Stomach (tissue), 4 donors: ENCODE data around the gene PPP3R1.

Experiments
- EP300 ChIP-seq: sonication (generic); formaldehyde crosslinking; IDR thresholded peaks from one replicate; pipeline ENCODE4 v1.6.1; 2017; ENCODE audit warnings: antibody characterized with exemption
- POLR2A ChIP-seq, 4 donors: fragments of 450-650 bp; IDR thresholded peaks; one replicate each; pipeline ENCODE4 v1.6.1; 2016; ENCODE audit warnings: antibody characterized with exemption in 4 of 4, control low read depth in 2 of 4, mild to moderate bottlenecking in 1 of 4, moderate library complexity in 1 of 4
- POLR2AphosphoS5 ChIP-seq, 3 donors: sonication (generic); formaldehyde crosslinking; IDR thresholded peaks; one replicate each; pipeline ENCODE4 v1.6.1; 2016; ENCODE audit warnings: antibody characterized with exemption in 3 of 3
- TF ChIP-seq, protein P1 (sequence below), 7 experiments: fragments of 450-650 bp in 4 of 7; fragments of 200-600 bp in 3 of 7; sonication (generic) in 3 of 7; IDR thresholded peaks; one replicate each; pipeline ENCODE4 v1.5.1; 2016 to 2019; ENCODE audit warnings: antibody characterized with exemption in 7 of 7, control low read depth in 2 of 7, mild to moderate bottlenecking in 1 of 7

DNA sequence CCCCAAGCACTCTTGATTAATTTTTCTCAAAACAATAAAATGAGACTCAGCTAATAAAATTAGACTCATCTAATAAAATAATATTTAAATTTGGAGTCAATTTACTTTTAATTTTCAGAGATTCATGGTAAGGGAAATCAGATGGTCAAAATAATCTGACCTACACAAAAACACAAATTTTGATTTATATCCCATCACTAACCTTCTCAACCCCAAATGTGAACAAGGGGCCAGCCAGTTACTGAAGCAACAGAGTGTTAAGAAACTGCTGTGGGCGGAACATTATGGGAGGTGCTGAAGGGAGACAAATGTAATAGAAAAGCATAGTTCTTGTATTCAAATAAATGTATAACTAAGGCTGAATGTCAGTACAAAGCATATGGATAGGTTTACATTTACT, 28.5 kb upstream of the PPP3R1 start:
- TF ChIP-seq POLR2AphosphoS5 (IDR thresholded peaks at IDR 0.05) = no peak
- TF ChIP-seq, protein P1, sequence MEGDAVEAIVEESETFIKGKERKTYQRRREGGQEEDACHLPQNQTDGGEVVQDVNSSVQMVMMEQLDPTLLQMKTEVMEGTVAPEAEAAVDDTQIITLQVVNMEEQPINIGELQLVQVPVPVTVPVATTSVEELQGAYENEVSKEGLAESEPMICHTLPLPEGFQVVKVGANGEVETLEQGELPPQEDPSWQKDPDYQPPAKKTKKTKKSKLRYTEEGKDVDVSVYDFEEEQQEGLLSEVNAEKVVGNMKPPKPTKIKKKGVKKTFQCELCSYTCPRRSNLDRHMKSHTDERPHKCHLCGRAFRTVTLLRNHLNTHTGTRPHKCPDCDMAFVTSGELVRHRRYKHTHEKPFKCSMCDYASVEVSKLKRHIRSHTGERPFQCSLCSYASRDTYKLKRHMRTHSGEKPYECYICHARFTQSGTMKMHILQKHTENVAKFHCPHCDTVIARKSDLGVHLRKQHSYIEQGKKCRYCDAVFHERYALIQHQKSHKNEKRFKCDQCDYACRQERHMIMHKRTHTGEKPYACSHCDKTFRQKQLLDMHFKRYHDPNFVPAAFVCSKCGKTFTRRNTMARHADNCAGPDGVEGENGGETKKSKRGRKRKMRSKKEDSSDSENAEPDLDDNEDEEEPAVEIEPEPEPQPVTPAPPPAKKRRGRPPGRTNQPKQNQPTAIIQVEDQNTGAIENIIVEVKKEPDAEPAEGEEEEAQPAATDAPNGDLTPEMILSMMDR (IDR thresholded peaks at IDR 0.05) = no peak
- no peak for TF ChIP-seq POLR2A (IDR thresholded peaks at IDR 0.05)
- no peak for TF ChIP-seq EP300
